Upper lobe of right lung (tissue), 1 donor: Measurements from ENCODE around the gene OSBPL8. TPM values are rescaled to one million over a fixed set of nuclear protein-coding genes. Genes with fewer than 3 reads are reported as not detected.
"Not testable (repeated sequence)": the region's sequence is repeated elsewhere in the genome, so short reads cannot be mapped to it uniquely, and the experiment has no call there.

Source experiments
- ATAC-seq: fragments of 200-7000 bp; cut with Tn5 transposase; one replicate; pipeline ENCODE4 v1.9.1; 2020; ENCODE audit warnings: mild to moderate bottlenecking, moderate library complexity
- DNase-seq: peaks from one replicate; pipeline ENCODE4 v3.0.0-alpha.2; 2020
- H3K27ac ChIP-seq: fragments of 200-600 bp; one replicate; pipeline ENCODE4 v1.8.0; 2022
- H3K27me3 ChIP-seq: fragments of 200-600 bp; one replicate; pipeline ENCODE4 v1.8.0; 2022; ENCODE audit warnings: mild to moderate bottlenecking
- H3K36me3 ChIP-seq: fragments of 200-600 bp; one replicate; pipeline ENCODE4 v1.8.0; 2022
- H3K4me1 ChIP-seq: fragments of 200-600 bp; one replicate; pipeline ENCODE4 v1.8.0; 2022
- H3K4me3 ChIP-seq: fragments of 200-600 bp; one replicate; pipeline ENCODE4 v1.8.0; 2022; ENCODE audit warnings: mild to moderate bottlenecking
- H3K9me3 ChIP-seq: fragments of 200-600 bp; one replicate; pipeline ENCODE4 v1.8.0; 2022
- intact Hi-C: fragments of 100-400 bp; cut with DNase I; formaldehyde crosslinking; loops from one replicate; pipeline ENCODE4 v1.11.0; 2022
- total RNA-seq: library from RNA; stranded (reverse); fragmentation: NEBNext Ultra II Directional; extraction: Animal tissue kit (Norgen Biotek cat#: 25700); gene quantifications from one replicate; pipeline ENCODE4 v1.2.1, GENCODE V29; 2021
- TF ChIP-seq, protein P1 (sequence below): fragments of 200-600 bp; IDR thresholded peaks from one replicate; pipeline ENCODE4 v1.8.0; 2022; ENCODE audit warnings: antibody characterized with exemption
- donor health status: DM: no; HTN: yes; CAD: no; lungs with severe emphysema.

The OSBPL8 gene
- total RNA-seq, 1 donor from 2014 or later, result 97.3 TPM

DNA sequence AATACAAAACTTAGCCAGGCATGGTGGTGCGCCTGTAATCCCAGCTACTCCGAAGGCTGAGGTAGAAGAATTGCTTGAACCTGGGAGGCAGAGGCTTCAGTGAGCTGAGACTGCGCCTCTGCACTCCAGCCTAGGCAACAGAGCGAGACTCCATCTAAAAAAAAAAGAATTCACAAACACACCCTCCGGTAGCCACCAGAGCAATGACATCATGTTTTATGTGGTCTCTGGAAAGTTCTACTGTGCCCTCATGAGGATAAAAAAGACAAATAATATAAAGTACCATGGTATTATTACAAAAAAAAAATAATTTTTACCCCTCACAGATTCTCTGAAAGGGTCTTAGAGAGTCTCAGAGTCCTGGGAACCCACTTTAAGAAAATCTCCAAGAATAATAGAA, 81.5 kb downstream of the OSBPL8 start:
- Histone ChIP-seq H3K9me3 (no peaks in the 10 kb centered on the region), H3K4me3 (no peak overlapping the region), H3K27ac (no peak overlapping the region), H3K27me3 (no peaks in the 10 kb centered on the region), H3K4me1 (no peaks in the 10 kb centered on the region), H3K36me3 (no peaks in the 10 kb centered on the region)
- no peak for ATAC-seq
- DNase-seq, result no peak
- intact Hi-C loops, result no loop called here
- TF ChIP-seq, protein P1, sequence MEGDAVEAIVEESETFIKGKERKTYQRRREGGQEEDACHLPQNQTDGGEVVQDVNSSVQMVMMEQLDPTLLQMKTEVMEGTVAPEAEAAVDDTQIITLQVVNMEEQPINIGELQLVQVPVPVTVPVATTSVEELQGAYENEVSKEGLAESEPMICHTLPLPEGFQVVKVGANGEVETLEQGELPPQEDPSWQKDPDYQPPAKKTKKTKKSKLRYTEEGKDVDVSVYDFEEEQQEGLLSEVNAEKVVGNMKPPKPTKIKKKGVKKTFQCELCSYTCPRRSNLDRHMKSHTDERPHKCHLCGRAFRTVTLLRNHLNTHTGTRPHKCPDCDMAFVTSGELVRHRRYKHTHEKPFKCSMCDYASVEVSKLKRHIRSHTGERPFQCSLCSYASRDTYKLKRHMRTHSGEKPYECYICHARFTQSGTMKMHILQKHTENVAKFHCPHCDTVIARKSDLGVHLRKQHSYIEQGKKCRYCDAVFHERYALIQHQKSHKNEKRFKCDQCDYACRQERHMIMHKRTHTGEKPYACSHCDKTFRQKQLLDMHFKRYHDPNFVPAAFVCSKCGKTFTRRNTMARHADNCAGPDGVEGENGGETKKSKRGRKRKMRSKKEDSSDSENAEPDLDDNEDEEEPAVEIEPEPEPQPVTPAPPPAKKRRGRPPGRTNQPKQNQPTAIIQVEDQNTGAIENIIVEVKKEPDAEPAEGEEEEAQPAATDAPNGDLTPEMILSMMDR, result no peak

DNA sequence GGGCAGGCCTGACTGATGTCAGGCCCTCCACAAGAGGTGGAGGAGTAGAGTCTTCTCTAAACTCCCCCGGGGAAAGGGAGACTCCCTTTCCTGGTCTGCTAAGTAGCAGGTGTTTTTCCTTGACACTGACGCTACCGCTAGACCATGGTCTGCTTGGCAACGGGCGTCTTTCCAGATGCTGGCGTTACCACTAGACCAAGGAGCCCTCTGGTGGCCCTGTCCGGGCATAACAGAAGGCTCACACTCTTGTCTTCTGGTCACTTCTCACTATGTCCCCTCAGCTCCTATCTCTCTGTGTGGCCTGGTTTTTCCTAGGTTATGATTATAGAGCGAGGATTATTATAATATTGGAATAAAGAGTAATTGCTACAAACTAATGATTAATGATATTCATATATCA, 86.7 kb downstream of the OSBPL8 start:
- H3K27me3 ChIP-seq, intact Hi-C loops, DNase-seq, H3K4me3 ChIP-seq, H3K36me3 ChIP-seq, H3K9me3 ChIP-seq, ATAC-seq, H3K27ac ChIP-seq: not testable (repeated sequence)
- peaks cover 18% of the 10 kb centered on the region for H3K4me1 ChIP-seq

DNA sequence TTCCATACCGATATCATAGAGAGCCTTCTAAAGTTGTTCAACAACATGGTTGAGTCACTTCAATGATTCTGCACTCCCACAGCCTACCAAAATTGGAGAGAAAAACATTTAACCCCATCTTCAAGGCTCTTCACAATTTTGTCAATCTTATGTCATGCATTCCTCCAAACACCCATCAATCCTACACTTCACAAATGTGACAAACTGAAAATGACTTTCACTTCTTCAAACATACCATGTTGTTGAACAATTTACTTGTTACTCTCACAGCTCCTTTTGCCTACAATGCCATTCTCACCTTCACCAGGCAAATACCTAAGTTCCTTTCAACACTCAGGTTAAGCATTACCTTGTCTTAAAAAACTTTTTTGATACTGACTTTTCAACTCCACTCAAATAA, 88.0 kb downstream of the OSBPL8 start:
- Histone ChIP-seq H3K27ac (no peak overlapping the region), H3K36me3 (no peaks in the 10 kb centered on the region), H3K4me3 (no peak overlapping the region), H3K9me3 (no peaks in the 10 kb centered on the region), H3K4me1 (peaks cover 18% of the 10 kb centered on the region), H3K27me3 (no peaks in the 10 kb centered on the region)
- DNase-seq (no peak), ATAC-seq (no peak)
- intact Hi-C loops, result no loop called here
- TF ChIP-seq, protein P1, result no peak

DNA sequence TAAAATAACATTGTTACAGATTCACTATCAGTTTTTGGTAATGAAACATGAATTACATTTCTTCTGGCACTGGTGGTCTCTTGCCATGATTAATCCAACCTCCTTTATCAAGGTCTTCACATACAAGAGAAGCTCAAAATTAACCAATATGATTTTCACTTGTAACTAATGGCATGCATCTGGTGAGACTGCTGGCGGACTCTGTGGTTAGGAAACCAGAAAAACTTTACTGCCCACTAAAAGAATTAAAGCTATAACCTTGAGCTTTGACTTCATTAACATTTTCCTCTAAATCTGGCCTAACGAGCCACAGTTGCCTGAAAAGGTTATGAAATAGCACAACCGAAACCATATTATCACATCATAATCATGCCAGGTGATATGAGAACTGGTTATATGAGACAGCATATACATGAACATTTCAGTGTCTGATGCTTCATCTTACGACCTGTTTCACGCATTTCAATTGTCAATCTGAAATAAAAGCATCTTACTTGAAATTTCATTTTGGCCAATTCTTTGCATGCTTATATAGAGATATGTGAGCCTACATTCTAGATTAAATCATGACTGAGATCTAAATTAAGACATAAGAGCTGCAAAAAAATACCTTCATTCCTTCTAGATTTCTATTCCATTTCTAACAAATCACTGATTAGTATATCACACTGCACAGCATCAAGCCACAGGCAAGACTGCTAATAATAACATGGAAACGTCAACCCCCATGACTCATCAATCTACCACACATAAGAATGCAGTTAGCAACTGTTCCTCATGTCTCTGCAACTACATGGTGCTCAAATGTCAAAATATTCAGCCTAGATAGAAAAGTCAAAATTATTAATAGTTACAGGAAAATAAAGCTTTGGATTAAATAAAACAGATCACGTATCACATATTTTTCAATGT, 89.3 kb downstream of the OSBPL8 start:
- peak; percentile 72 for ATAC-seq

DNA sequence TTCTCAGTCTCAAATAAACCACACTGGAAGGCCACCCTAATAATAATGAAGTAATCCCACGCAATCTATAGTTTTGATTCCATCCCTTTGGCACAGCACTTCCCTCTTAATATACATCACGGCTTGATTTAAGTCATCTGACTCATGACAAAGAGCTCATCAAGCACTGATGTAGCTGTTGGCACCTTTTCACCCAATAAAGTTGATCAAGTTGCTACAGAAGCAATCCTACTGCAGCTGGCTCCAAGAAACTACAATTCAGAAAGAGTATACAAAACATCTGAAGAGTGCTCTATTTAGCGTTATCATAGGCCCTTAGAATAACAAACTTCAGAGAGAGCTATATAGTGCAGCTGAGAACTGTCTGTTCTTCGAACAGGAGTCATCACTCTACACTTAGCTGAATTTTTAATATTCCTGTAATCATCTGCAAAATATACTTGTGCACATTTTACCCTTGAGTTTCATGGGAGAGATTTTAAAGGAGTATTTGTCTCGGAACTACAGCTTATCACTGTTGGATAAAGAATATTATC, 94.9 kb downstream of the OSBPL8 start:
- H3K27me3 ChIP-seq, result no peaks in the 10 kb centered on the region
- no peak overlapping the region for H3K4me3 ChIP-seq
- peaks cover 13% of the 10 kb centered on the region for H3K4me1 ChIP-seq
- no peaks in the 10 kb centered on the region for H3K9me3 ChIP-seq
- H3K36me3 ChIP-seq, result no peaks in the 10 kb centered on the region
- TF ChIP-seq, protein P1, result no peak
- ATAC-seq, result no peak
- DNase-seq, result no peak
- intact Hi-C loops, result no loop called here
- no peak overlapping the region for H3K27ac ChIP-seq

More for the DNA sequence above, 89.3 kb downstream of the OSBPL8 start:
- no peaks in the 10 kb centered on the region for H3K9me3 ChIP-seq
- TF ChIP-seq, protein P1, result no peak
- H3K4me3 ChIP-seq, result no peak overlapping the region
- no peaks in the 10 kb centered on the region for H3K27me3 ChIP-seq
- H3K4me1 ChIP-seq, result peaks cover 18% of the 10 kb centered on the region
- DNase-seq, result no peak
- H3K36me3 ChIP-seq, result no peaks in the 10 kb centered on the region
- H3K27ac ChIP-seq, result no peak overlapping the region
- intact Hi-C loops, result no loop called here

DNA sequence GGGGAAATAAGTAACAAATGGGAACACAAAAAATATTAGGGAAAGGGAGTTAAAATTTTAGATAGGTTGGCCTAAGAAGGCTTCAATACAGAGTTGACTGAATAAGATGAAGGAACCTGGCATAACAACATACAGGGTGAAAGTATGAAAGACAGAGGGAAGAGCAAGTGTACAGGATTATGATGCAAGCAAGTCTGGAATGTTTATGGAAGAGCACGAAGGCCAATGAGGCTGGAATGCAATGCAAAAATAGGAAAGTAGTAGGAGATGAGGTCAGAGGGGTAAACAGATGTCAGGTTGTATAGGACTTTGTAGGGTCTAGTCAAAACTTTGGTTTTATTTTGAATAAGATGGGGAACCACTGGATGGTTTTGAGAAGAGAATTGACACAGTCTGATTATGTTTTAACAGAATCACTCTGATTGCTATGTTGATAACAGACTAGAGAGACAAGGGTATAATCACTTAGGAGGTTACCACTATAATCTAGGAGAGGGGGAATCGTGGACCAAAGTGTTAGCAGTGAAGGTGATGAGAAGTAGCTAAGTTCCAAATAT, 96.8 kb downstream of the OSBPL8 start:
- Histone ChIP-seq H3K4me1 (peaks cover 10% of the 10 kb centered on the region), H3K9me3 (no peaks in the 10 kb centered on the region), H3K4me3 (no peak overlapping the region), H3K27ac (no peak overlapping the region), H3K36me3 (no peaks in the 10 kb centered on the region), H3K27me3 (no peaks in the 10 kb centered on the region)
- TF ChIP-seq, protein P1, result no peak
- intact Hi-C loops, result no loop called here
- DNase-seq (no peak), ATAC-seq (no peak)
